GM21447 (cell line): ENCODE measurements around the gene C14orf180.
"Not testable (repeated sequence)": the region's sequence is repeated elsewhere in the genome, so short reads cannot be mapped to it uniquely, and the experiment has no call there.

Source experiments
- ATAC-seq: cut with Tn5 transposase; IDR thresholded peaks from one replicate; pipeline ENCODE4 v1.9.1; 2021; ENCODE audit not compliant: unreplicated experiment

C14orf180 gene

DNA sequence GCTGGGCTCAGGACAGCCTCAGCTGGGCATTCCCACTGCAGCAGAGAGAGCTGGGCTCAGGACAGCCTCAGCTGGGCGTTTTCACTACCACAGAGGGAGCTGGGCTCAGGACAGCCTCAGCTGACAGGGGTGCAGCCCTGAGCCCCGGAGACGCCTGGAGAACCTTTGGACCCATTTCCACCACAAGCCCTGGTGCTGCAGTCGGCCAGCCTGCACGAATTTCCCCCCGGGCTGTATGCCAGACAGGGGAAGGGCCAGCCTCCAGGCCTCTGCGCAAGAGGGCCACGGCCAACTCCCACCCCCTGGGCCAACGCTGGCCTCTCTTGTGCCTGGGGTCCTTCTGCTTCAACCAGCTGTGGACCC is 2.6 kb upstream of the C14orf180 start:
- ATAC-seq: no peak

DNA sequence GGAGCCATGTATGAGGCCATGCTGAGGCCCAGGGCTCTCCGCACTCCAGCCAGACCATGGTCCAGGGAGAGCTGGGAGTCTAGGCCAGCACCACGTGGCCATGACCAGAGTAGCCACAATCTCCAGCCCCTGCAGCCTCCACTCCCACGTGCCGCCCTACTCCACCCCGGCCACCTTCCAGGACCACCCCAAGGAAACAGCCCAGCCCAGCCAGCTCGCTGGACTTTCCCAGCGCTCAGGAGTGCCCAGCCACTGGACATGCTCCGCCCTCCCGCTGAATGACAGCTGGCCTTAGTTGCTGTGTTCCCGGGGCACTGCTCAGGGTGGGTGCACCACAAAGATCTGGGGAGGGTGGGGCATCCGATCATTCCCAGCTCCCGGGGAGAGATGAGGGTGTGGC is 2.1 kb upstream of the C14orf180 start:
- ATAC-seq: no peak

DNA sequence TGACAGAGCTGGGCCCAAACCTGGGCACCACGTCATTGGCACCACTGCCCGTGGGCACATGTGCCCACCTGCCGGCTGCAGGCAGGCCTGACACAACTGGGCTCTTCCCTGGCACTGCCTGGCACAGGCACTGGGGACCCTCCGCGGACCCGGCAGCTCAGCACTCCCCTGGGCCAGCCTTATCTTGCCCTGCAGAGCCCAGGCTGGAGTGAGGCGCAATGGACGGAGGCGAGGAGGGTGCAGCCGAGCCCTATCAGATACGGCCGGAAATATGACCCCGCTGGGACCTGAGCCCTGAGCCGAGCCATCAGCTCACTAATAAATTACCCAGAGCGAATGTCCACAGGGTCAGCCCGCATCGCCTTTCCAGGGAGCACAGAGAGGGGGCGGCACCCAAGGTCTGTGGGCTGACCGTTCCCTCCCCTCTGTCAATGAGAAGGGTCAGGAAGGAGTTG is 1.7 kb upstream of the C14orf180 start:
- no peak for ATAC-seq

DNA sequence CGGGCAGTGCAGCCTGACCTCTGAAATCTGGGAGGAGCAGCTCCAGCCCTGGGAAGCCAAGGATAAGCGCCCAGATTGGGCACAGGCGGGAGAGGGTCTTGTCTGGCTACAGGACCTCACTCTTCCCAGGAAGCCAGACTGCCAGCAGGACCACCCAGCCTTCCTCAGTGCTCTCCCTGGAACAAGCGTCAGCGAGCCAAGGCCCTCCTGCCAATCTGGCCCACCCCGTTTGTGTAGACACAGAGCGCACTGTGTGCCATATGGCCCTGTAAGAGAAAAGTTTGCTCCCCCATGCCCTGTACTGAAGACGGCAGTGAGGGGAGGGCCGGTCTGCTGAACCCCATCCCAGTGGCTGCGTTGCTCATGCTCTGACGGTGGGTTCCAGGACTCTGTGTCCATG is 1.2 kb upstream of the C14orf180 start:
- ATAC-seq: no peak

DNA sequence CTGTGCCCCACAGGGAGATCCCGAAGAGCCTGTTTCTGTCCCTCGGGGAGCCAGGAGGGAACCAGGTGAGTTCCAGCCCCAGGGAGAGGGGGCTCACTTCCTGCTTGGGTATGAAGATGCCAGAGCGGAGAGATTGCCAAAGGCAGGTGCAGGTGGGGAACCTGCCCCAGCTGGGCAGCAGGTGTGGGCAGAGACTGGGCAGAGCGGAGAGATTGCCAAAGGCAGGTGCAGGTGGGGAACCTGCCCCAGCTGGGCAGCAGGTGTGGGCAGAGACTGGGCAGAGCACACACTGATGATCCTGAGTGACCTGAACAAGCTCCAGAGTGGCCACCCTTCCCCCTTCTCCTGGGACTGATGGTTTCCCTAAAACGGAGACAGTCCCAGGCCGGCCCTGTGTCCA is 375 bp downstream of the C14orf180 start:
- ATAC-seq: not testable (repeated sequence)

DNA sequence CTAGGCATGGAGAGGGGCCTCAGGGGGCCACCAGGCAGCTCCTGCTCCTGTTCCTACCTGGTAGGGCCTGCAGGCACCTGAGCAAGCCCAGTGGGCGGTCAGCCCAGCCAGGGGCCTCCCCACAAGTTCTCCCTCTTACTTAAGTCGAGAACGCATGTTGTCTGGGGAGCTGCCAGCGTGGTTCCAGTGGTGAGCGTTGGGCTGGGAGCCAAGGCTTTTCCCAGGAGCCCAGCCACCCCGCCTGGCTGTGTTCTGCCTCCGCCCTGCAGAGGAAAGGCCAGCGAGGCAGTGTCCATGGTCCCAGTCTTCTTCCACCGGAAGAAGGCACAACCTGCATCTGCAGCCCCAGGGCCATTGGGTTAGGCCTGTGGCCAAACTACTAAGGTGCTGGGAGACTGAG is 1.4 kb downstream of the C14orf180 start:
- no peak for ATAC-seq

DNA sequence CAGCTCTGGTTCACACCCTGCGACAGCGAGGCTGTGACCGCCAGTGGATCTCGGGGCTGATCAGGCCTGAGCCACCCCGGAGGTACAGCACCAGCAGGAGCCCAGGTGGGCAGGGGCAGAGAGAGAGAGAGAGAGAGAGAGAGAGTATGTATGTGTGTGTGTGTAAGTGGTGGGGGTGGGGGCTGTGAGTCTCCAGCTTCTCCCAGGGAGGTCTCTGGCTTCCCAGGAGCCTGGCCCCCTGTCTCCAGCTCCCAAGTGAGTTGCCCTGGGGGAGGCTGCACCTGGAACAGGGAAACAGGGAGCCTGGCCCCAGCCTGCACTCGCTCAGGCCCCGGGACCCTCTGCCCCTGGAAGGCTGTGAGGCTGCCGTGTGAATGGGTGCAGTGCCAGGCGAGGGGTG is 2.0 kb downstream of the C14orf180 start:
- no peak for ATAC-seq

DNA sequence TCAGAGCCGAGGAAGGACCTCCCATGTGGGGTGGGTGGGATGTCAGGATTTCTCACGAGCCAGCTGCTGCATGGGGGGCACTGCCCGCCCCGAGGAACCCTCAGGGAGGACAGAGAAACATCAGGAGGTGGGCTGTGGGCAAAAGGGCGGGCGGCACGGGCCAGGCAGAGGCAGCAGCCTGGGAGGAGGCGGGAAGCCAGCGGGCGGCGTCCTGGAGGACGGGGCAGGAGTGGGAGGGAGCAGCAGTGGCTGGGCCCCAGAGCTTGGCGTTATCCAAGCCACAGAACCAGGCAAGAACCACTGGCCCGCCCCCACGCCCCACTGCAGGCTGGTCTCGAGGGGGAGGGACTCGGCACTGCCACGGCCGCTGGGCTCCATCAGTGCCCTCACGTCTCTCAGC is 2.4 kb downstream of the C14orf180 start:
- no peak for ATAC-seq

DNA sequence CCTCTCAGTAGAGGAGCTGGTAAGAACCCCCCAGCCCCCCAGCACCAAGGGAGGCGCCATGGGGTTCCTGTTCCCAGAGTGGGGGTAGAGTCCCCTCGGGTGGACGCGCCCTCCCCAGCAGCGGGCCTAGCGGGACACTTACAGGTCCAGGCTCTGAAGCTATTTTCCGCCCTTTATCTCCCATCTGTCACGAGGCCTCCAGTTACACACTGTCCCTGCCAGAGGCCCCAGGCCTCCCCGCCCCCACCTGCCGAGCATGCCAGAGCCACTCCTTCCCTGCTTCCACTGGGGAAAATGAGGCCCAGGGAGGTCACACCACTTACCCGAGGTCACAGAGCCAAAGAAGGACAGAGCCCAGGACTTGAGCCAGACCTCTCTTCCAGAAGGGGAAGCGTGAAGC is 3.1 kb downstream of the C14orf180 start:
- ATAC-seq: no peak

DNA sequence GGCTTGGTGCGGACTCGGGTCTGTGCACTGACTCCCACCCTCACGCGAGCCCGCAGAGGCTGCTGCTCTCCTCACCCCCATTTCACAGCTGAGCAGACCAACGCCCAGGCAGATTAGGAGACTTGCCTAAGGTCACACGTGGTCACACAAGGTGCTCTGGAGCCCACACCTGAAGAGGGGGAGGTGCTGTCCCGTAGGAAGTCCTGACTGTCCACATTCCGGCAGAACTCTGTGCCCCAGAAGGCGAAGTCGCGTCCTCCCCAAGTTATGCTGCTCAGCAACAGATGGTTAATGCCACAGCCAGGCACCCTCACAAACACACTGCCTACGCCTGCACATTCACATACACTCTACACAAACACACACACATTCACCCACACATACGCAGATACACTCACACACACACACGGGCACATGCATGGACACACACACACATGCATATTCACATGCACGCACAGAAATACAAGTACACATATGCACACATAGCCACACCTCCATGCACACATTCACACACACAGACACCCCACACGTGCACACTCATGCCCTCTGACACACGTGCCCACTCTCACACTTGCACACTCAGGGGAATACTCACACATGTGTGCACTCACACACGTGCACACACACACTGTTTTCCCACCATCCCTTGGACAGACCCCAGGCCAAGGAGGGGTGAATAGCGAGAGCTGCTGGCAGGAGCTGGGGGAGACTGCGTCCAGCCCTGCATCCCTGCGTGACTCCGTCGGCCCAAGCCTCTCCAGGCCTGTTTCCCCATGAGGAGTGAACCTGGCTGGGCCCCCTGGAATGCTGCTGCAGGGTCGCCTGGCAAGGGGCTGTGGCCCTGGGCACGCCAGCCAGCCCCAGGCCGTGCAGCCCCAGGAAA is 4.1 kb downstream of the C14orf180 start:
- no peak for ATAC-seq

DNA sequence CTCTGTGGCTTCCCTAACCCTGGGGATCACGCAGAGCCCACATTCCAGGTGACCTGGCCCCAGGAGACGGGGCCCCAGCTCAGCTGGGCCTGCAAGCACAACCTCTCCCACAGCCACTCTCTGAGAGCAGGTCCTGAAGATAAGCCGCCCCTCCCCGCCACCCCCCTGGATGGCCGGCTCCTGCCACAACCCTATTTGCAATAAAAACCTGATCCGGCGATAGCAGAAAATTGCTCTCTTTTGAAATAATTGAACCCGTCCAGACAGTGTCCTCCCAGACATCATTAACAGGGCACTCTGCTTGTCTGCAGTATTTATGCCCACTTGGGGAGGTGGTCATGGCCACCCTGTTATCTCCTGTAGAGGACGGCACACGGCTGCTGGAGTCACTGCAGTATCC is 5.0 kb downstream of the C14orf180 start:
- no peak for ATAC-seq

DNA sequence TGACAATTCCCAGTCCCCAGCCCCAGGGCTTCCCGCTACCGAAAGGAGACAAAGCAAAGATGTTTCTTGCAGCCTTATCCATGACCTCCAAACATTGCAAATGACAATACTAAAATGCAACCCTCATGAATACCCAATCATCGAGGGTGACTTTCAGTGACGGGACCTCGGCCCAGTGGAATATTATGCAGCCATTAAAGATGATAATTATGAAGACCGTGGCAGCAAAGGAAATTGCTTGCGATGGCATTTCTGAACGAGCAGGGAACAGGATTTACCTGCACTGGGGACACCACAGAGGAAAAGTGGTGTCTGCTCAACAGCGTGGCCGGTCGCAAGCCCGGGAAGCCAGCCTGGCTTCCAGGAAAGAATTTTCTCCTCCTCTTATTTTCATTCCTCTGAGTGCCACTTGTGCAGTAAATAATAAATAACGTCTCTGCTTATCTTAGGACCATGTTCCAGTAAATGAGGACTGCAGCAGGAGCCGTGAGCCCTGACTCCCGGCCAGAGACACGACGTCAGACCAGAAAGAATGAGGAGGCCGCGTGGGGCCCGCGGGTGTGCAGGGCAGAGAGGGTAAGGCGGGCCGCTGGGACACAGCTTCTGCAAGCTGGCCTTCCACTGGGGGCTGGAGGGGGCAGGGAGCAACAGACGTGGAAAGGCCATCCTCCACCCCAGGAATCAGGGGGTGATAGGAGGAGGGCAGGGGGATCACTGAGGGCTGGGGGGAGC is 6.6 kb downstream of the C14orf180 start:
- ATAC-seq: no peak

DNA sequence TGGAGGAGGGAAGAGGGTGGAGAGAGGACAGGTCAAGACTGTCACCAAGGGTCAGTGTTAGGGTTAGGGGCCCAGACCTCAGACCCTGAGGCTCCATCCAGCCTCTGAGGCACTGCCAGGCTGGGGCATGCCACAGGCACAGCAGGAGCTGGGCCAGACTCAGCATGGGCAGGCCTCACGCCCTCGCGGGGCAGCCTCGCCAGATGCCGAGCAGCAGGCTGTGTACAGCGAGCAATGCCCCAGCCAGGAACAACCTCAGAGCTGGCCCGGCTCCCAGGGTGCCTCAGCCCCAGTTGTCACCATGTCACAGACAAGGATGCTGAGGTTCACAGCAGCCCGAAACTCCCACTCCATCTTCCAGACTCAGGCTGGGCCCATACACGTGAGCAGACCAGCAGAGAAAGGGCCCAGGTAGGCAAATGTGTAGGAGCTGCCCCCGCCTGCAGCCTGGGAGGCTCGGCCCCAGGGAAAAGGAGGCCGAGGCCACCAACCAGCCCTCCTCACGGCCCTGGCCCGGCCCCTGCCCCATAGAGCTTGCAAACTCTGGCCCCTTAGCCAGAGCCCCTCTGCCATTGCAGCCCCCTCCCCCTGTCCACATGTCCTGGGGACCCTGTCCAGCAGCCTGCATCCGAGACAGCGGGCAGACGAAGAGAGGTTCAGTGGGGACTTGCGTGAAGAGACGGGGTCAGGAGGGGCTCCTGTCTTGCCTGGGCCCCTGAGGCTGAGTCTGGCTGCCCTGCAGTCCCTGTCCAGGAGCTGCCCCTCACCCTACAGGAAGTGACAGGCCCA is 7.5 kb downstream of the C14orf180 start:
- no peak for ATAC-seq

DNA sequence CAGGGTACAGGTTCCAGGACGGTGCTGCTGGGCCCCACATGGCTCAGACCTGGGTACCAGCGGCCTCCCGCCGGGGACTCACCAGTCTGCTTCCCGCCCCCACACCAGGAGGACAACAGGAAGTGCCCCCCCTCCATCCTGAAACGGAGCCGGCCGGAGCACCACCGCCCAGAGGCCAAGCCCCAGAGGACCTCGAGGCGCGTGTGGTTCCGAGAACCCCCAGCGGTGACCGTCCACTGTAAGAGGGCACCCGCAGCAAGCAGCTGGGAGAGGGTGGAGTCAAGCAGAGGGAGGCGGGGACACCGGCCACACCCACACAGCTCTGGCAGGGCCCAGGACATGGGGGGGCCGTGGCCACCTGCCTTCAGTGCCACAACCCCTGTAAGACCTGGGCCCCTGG is 8.1 kb downstream of the C14orf180 start:
- ATAC-seq: no peak

DNA sequence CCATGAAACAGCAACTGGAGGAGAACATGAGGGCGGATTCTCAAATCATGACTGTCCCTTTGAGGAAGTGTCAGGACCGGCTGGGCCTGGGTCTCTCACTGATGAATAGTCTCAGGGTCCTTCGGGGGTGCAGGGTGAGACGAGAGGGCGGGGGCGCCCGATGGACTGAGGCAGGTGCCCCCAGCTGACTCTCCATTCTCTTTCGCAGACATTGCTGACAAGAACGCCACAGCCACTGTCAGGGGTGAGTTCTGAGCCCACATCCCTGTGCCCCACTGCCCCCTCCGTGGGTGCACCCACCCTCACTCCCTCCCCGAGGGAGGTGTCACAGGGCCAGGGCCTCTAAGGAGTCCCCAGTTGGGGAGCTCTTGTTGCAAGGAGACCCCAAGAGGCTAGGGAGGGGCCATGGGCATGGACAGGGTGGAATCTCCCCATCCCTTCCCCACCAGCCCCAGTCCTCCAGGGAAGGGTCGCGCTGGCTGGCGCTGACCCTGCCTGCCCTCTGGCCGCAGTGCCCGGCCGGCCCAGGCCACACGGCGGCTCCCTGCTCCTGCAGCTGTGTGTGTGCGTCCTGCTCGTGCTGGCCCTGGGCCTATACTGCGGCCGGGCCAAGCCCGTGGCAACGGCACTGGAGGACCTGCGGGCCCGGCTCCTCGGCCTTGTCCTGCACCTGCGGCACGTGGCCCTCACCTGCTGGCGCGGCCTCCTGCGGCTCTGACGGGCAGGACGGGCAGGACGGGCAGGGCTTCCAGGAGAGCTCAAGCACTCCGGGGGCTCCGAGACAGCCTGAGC is 8.7 kb downstream of the C14orf180 start:
- no peak for ATAC-seq

DNA sequence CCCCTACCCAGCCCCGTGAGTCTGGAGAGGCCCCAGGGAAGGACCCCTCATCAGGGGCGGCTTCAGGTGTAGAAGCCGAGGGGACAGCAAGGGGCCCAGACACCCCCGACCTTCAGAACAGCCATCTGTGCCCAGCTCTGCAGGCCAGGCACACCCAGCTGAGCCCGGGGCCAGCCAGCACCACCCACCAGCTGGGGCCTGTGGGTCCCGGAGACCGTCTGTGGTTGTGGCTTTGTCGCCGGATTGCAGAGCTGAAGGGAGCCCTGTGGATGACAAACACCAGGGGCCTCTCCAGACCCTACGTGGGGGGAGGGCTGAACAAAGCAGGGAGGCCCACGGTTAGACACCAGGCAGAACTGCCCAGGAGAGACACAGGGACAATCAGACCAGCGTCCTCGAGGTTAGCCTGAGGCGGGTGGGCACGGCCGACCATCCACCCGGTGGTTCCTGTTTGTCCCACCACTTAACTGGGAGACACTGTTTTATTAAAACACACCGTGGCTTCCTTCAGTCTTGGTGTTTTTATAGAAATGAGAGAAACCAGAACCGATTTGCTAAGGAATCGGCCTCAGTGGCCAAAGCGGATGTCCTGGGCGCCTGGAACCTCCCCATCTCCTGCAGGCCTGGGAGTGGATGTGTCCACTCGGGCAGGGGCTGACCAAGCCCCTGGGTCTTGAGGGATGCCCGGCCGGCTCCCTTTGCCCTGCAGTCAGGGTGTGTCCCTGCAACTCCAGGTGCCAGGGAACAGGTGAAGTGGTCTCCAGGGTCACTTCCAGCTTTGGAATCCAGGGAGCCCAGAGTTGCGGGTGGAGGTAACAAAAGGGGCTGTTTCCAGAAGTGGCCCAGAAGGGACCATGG is 10.0 kb downstream of the C14orf180 start:
- no peak for ATAC-seq

DNA sequence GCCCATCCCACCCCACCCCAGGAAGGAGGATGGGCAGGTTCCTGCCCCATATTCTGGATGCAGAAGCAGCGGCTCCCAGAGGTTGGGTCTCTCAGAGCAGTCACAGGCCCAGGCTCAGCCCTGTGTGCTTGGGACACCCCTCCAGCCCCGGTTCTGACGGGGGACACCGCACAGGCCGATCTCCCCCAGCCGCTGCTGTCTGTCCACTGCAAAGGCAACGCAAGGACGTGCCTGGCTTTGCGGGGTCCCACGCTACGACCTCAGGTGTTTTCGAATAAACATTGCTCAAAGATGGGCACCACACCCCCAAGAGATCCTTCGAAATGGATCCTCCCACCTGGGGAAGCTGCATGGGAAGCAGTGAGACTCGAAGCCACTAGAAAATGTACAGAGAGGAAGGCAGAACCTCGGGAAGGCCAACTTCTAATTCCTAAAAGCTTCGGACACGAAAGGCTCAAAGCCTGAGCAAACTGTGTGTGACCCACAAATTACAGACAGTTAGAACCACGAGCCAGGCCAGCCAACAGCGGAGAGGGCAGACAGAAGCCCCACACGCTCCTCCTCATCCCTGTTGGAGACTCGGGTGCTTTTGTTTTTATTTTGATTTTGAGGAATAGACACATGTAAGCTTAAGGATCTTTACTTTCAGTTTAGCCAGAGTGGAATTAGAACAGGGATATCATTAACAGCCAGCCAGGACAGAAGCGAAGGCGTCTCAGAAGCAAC is 10.8 kb downstream of the C14orf180 start:
- ATAC-seq: no peak

DNA sequence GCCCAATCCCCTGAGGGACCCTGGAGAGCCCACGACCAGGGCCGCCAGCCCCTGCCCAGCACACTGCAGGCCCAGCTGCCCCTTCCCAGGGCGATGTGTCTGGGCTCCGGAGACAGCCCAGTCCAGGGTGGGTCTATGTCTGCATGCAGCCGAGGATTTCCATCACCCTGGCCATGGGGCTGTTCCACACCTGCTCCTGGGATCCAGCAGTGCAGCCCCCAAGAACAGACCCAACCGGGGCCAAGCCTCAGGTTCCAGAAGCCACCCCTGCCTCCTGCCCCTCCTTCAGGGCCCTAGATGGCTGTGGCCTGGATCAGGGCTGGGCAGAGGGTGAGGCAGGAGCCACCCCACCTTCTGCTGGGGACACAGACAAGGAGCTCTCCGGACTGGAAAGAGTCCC is 11.5 kb downstream of the C14orf180 start:
- ATAC-seq: no peak
